NCI-H2196 (cell line): ENCODE measurements around the gene GSDME.
"Not testable (repeated sequence)": the region's sequence is repeated elsewhere in the genome, so short reads cannot be mapped to it uniquely, and the experiment has no call there.

Source experiments
- DNase-seq: peaks from one replicate; lab custom pipeline; 2025; ENCODE audit not compliant: unreplicated experiment; lab: John Stamatoyannopoulos, UW

Gene GSDME

GRCh38 chr7:24742506-24743162, 14.6 kb downstream of the GSDME start:
- DNase-seq: no peak

GRCh38 chr7:24741679-24742505, 15.4 kb downstream of the GSDME start:
- DNase-seq: no peak

GRCh38 chr7:24740871-24741270, 16.4 kb downstream of the GSDME start:
- DNase-seq: no peak

- DNase-seq: no peak
Observed at GRCh38 chr7:24739306-24739705, 18.0 kb downstream of the GSDME start.

- no peak for DNase-seq
Observed at GRCh38 chr7:24738577-24738976, 18.7 kb downstream of the GSDME start.

- no peak for DNase-seq
Observed at GRCh38 chr7:24737281-24737680, 20.0 kb downstream of the GSDME start.

- not testable (repeated sequence) for DNase-seq
Observed at GRCh38 chr7:24735594-24735993, 21.7 kb downstream of the GSDME start.

GRCh38 chr7:24734306-24734705, 23.0 kb downstream of the GSDME start:
- DNase-seq: no peak

GRCh38 chr7:24733414-24734060, 23.7 kb downstream of the GSDME start:
- no peak for DNase-seq

GRCh38 chr7:24732646-24733413, 24.4 kb downstream of the GSDME start:
- no peak for DNase-seq

- no peak for DNase-seq
Observed at GRCh38 chr7:24731313-24731712, 26.0 kb downstream of the GSDME start.

GRCh38 chr7:24730018-24730369, 27.3 kb downstream of the GSDME start:
- no peak for DNase-seq

GRCh38 chr7:24729365-24730017, 27.8 kb downstream of the GSDME start:
- no peak for DNase-seq

- no peak for DNase-seq
Observed at GRCh38 chr7:24728503-24729364, 28.5 kb downstream of the GSDME start.

- no peak for DNase-seq
Observed at GRCh38 chr7:24728121-24728500, 29.2 kb downstream of the GSDME start.

- no peak for DNase-seq
Observed at GRCh38 chr7:24727154-24728120, 29.8 kb downstream of the GSDME start.

- DNase-seq: no peak
Observed at GRCh38 chr7:24725554-24726241, 31.6 kb downstream of the GSDME start.
